Erythroblast (primary cell): Measurements from ENCODE around the gene LHFPL2.

Experiments
- GATA1 ChIP-seq: IDR thresholded peaks from 2 replicates; pipeline ENCODE4 v1.6.1; 2011; ENCODE audit warnings: low read depth, mild to moderate bottlenecking, control low read depth, low read length, moderate library complexity
- POLR2A ChIP-seq: IDR thresholded peaks from 2 replicates; pipeline ENCODE4 v1.6.1; 2011; ENCODE audit warnings: mild to moderate bottlenecking, low read length

- TF ChIP-seq POLR2A (no peak), GATA1 (no peak)
Measured at GRCh38 chr5:78601559-78602314, 46.8 kb downstream of the LHFPL2 start.
